ENCODE data around the gene ABCC5.
"Not testable (repeated sequence)": the region's sequence is repeated elsewhere in the genome, so short reads cannot be mapped to it uniquely, and the experiment has no call there.

DNA sequence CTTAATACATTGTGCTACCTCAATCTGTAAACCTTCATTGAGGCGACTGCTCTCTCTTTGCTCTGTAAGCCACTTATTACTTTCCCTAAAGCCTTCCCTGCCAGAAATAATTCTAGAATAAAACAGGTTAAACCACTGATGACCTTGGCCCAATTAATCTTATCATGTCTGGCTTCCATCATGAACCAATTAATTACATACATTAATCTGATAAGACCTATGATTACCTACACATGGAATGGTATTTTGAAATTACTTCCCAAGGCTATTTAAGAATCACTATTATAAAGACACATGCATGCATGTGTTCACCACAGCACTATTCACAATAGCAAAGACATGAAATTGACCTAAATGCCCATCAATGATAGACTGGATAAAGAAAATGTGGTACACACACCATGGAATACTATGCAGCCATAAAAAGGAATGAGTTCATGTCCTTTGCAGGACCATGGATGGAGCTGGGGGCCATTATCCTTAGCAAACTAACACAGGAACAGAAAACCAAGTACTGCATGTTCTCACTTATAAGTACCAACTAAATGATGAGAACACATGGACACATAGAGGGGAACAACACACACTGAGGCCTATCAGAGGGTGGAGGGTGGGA, 10.7 kb upstream of the ABCC5 start:
- TF ChIP-seq, protein P1, sequence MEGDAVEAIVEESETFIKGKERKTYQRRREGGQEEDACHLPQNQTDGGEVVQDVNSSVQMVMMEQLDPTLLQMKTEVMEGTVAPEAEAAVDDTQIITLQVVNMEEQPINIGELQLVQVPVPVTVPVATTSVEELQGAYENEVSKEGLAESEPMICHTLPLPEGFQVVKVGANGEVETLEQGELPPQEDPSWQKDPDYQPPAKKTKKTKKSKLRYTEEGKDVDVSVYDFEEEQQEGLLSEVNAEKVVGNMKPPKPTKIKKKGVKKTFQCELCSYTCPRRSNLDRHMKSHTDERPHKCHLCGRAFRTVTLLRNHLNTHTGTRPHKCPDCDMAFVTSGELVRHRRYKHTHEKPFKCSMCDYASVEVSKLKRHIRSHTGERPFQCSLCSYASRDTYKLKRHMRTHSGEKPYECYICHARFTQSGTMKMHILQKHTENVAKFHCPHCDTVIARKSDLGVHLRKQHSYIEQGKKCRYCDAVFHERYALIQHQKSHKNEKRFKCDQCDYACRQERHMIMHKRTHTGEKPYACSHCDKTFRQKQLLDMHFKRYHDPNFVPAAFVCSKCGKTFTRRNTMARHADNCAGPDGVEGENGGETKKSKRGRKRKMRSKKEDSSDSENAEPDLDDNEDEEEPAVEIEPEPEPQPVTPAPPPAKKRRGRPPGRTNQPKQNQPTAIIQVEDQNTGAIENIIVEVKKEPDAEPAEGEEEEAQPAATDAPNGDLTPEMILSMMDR (IDR thresholded peaks at IDR 0.05), result not testable (repeated sequence)
- not testable (repeated sequence) for TF ChIP-seq POLR2A (IDR thresholded peaks at IDR 0.05)

All from tibial nerve (tissue), 3 donors.